ENCODE results near the gene PDGFRB. TPM values are rescaled to one million over a fixed set of nuclear protein-coding genes. Genes with fewer than 3 reads are reported as not detected.

The PDGFRB gene
- total RNA-seq, 1 experiment from 2014 or later = 0.66 TPM

DNA sequence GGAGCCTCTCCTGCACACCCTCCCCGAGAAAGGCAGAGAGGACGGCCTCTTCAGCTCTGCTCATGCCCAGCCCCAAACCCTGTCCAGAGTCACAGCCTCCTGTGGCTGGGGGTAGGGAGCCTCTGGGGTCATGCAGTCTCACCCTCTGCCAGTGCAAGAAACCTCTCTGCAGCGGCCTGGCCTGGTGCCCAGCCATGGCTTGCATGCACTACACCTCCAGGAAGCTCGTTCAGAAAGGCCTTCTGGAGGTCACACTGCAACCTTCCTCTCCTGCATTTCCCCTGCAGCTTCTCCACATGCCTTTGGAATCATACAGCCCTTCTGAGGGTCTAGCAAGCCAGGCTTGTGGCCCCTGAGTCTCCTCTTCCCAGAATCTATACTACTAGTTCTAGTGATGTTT lies 87.2 kb downstream of the PDGFRB start:
- no peaks in the 10 kb centered on the region for H3K9me2 ChIP-seq (replicated peaks; ENCODE audit: low read length)
- H3K79me2 ChIP-seq (ENCODE audit: low read length) = no peaks in the 10 kb centered on the region
- H3K4me2 ChIP-seq (ENCODE audit: low read length) = no peak overlapping the region
- H3K27ac ChIP-seq (ENCODE audit: low read length) = no peak overlapping the region
- H3K9ac ChIP-seq (ENCODE audit: low read length) = no peak overlapping the region
- H3K9me3 ChIP-seq (ENCODE audit: low read length) = no peaks in the 10 kb centered on the region
- no peaks in the 10 kb centered on the region for H4K20me1 ChIP-seq (ENCODE audit: low read length)
- H3F3A ChIP-seq (ENCODE audit: low read length, unreplicated experiment) = no peaks in the 10 kb centered on the region
- intact Hi-C loops (cut with micrococcal nuclease) = no loop called here
- ATAC-seq (no peak), DNase-seq (no peak)
- TF ChIP-seq EZH2phosphoT487 (IDR thresholded peaks at IDR 0.05; ENCODE audit: borderline replicate concordance, low read length) (no peak), EZH2 (IDR thresholded peaks at IDR 0.05; ENCODE audit: low read length, unreplicated experiment) (no peak)
- TF ChIP-seq, protein P1, sequence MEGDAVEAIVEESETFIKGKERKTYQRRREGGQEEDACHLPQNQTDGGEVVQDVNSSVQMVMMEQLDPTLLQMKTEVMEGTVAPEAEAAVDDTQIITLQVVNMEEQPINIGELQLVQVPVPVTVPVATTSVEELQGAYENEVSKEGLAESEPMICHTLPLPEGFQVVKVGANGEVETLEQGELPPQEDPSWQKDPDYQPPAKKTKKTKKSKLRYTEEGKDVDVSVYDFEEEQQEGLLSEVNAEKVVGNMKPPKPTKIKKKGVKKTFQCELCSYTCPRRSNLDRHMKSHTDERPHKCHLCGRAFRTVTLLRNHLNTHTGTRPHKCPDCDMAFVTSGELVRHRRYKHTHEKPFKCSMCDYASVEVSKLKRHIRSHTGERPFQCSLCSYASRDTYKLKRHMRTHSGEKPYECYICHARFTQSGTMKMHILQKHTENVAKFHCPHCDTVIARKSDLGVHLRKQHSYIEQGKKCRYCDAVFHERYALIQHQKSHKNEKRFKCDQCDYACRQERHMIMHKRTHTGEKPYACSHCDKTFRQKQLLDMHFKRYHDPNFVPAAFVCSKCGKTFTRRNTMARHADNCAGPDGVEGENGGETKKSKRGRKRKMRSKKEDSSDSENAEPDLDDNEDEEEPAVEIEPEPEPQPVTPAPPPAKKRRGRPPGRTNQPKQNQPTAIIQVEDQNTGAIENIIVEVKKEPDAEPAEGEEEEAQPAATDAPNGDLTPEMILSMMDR (conservative IDR thresholded peaks at IDR 0.05; ENCODE audit: low read depth, low read length) = no peak
- no peaks in the 10 kb centered on the region for H3K27me3 ChIP-seq (ENCODE audit: low read length)
- CTCF ChIA-PET = no interaction called here
- H3K36me3 ChIP-seq (ENCODE audit: low read depth, low read length) = no peaks in the 10 kb centered on the region
- H2AFZ ChIP-seq (ENCODE audit: low read length) = no peak overlapping the region
- H3K4me1 ChIP-seq (ENCODE audit: insufficient read depth, low read length) = peaks cover 14% of the 10 kb centered on the region
- H3K4me3 ChIP-seq (ENCODE audit: low read length) = no peak overlapping the region
- POLR2A ChIA-PET (ENCODE audit: unreplicated experiment) = no interaction called here
- no TSS peak for BruUV-seq (replicated peaks)

DNA sequence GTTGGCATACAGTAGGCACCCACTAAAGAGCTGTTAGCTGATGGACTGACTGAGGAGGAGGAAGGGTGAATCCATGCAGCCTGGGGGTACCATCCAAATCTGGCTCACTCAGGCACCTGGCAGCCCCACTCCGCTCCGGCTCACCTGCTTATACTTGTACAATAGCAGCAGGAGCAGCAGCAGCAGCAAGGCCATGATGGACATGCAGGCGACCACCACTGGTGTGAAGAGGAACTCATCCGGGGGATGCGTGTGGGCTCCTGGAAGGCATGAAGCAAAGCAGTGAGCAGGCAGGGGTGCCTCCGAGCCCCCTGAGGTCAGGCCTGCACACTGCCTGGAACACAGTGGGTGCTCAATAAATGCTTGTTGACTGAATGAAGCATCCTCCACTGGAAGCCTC lies 87.6 kb downstream of the PDGFRB start:
- Histone ChIP-seq H3K27ac (ENCODE audit: low read length) (no peak overlapping the region), H3K9me2 (replicated peaks; ENCODE audit: low read length) (no peaks in the 10 kb centered on the region), H3K4me3 (ENCODE audit: low read length) (no peak overlapping the region), H3K9ac (ENCODE audit: low read length) (no peak overlapping the region), H3K4me2 (ENCODE audit: low read length) (no peak overlapping the region), H2AFZ (ENCODE audit: low read length) (no peak overlapping the region), H4K20me1 (ENCODE audit: low read length) (no peaks in the 10 kb centered on the region), H3F3A (ENCODE audit: low read length, unreplicated experiment) (no peaks in the 10 kb centered on the region), H3K36me3 (ENCODE audit: low read depth, low read length) (no peaks in the 10 kb centered on the region), H3K4me1 (ENCODE audit: insufficient read depth, low read length) (peaks cover 14% of the 10 kb centered on the region), H3K9me3 (ENCODE audit: low read length) (no peaks in the 10 kb centered on the region), H3K27me3 (ENCODE audit: low read length) (no peaks in the 10 kb centered on the region), H3K79me2 (ENCODE audit: low read length) (no peaks in the 10 kb centered on the region)
- no peak for ATAC-seq
- BruUV-seq (replicated peaks) = no TSS peak
- intact Hi-C loops (cut with micrococcal nuclease) = no loop called here
- POLR2A ChIA-PET (ENCODE audit: unreplicated experiment) = no interaction called here
- DNase-seq = no peak
- TF ChIP-seq EZH2phosphoT487 (IDR thresholded peaks at IDR 0.05; ENCODE audit: borderline replicate concordance, low read length) (no peak), EZH2 (IDR thresholded peaks at IDR 0.05; ENCODE audit: low read length, unreplicated experiment) (no peak)
- TF ChIP-seq, protein P1 (conservative IDR thresholded peaks at IDR 0.05; ENCODE audit: low read depth, low read length) = no peak
- CTCF ChIA-PET = no interaction called here

DNA sequence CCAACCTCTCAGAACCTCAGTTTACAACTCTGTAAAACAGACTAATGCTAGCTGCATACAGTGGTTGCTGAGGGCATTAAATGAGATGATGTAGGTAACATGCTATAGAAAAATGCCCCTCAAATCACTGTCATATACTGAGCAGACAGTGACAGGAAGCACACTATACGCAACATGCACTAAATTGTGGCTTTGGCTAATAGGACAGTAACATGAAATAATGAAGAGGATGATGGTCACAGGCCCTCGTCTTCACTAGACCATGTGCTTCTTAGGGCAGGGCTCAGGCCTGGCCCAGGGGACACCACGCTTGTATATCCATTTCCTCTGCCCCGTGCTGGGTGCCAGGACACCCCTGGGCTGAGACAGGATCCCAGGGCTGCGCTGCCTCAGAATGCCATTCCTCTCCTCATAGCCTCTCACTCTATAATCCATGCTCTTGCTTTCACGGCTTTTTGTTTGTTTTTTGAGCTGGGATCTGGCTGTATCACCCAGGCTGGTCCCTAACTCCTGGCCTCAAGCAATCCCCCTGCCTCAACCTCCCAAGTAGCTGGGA lies 88.2 kb downstream of the PDGFRB start:
- no peaks in the 10 kb centered on the region for H4K20me1 ChIP-seq (ENCODE audit: low read length)
- no peak overlapping the region for H3K9ac ChIP-seq (ENCODE audit: low read length)
- intact Hi-C loops (cut with micrococcal nuclease) = no loop called here
- no peaks in the 10 kb centered on the region for H3K9me3 ChIP-seq (ENCODE audit: low read length)
- no peak overlapping the region for H3K27ac ChIP-seq (ENCODE audit: low read length)
- ATAC-seq = no peak
- no peak overlapping the region for H2AFZ ChIP-seq (ENCODE audit: low read length)
- no peaks in the 10 kb centered on the region for H3F3A ChIP-seq (ENCODE audit: low read length, unreplicated experiment)
- CTCF ChIA-PET = no interaction called here
- no peak overlapping the region for H3K4me2 ChIP-seq (ENCODE audit: low read length)
- TF ChIP-seq EZH2phosphoT487 (IDR thresholded peaks at IDR 0.05; ENCODE audit: borderline replicate concordance, low read length) = no peak
- TF ChIP-seq, protein P1 (conservative IDR thresholded peaks at IDR 0.05; ENCODE audit: low read depth, low read length) = no peak
- TF ChIP-seq EZH2 (IDR thresholded peaks at IDR 0.05; ENCODE audit: low read length, unreplicated experiment) = no peak
- peaks cover 14% of the 10 kb centered on the region for H3K4me1 ChIP-seq (ENCODE audit: insufficient read depth, low read length)
- no peaks in the 10 kb centered on the region for H3K79me2 ChIP-seq (ENCODE audit: low read length)
- no peaks in the 10 kb centered on the region for H3K36me3 ChIP-seq (ENCODE audit: low read depth, low read length)
- BruUV-seq (replicated peaks) = no TSS peak
- POLR2A ChIA-PET (ENCODE audit: unreplicated experiment) = no interaction called here
- DNase-seq = no peak
- H3K4me3 ChIP-seq (ENCODE audit: low read length) = no peak overlapping the region
- H3K9me2 ChIP-seq (replicated peaks; ENCODE audit: low read length) = no peaks in the 10 kb centered on the region
- no peaks in the 10 kb centered on the region for H3K27me3 ChIP-seq (ENCODE audit: low read length)
